H1 (cell line): ENCODE measurements around the gene TMA7. TPM values are rescaled to one million over a fixed set of nuclear protein-coding genes. Genes with fewer than 3 reads are reported as not detected.

Experiments used
- ASH2L ChIP-seq: fragments of 200-600, 300-600 bp; sonication (generic); IDR thresholded peaks from one replicate; pipeline ENCODE4 v1.7.1; 2017; ENCODE audit warnings: low read length
- SAP30 ChIP-seq: fragments of 300-600 bp; sonication (generic); IDR thresholded peaks from 2 replicates; pipeline ENCODE4 v1.7.1; 2012; ENCODE audit warnings: low read length, moderate library complexity, mild to moderate bottlenecking, inconsistent platforms; ENCODE audit not compliant: insufficient read depth, insufficient replicate concordance
- SP2 ChIP-seq: IDR thresholded peaks from 2 replicates; pipeline ENCODE4 v1.6.1; 2012; ENCODE audit warnings: mild to moderate bottlenecking, low read length, inconsistent platforms
- YY1 ChIP-seq: IDR thresholded peaks from 2 replicates; pipeline ENCODE4 v1.6.1; 2011; ENCODE audit warnings: low read depth, mild to moderate bottlenecking, low read length
- polyA plus RNA-seq, 7 experiments: library from polyadenylated mRNA; depleted of rRNA in 3 of 7; stranded (reverse) in 5 of 7; unstranded in 2 of 7; fragments of >200 nt in 5 of 7; fragments of 200-250 nt in 2 of 7; gene quantifications; 1 replicate in 5 of 7; 2 replicates in 1 of 7; 4 replicates in 1 of 7; pipeline versions ENCODE4 v1.2.1 to v1.2.3, GENCODE V29; 2011 to 2013; ENCODE audit warnings: missing spikeins in 2 of 7, mixed read lengths in 2 of 7
- total RNA-seq: library from RNA; stranded (reverse); fragmentation: NEBNext Ultra II Directional; extraction: Animal tissue kit (Norgen Biotek cat#: 25700); gene quantifications from 2 replicates; pipeline ENCODE4 v1.2.1, GENCODE V29; 2021

TMA7 gene
- total and polyA plus RNA-seq, 2 of the 8 experiments (the other 6 are each of a cell fraction or from before 2014, with no cell fraction given) = 138 to 305 TPM

GRCh38 chr3:48411041-48411588, 28.9 kb upstream of the TMA7 start (continued):
- no peak for TF ChIP-seq SP2
- TF ChIP-seq ASH2L = no peak
- no peak for TF ChIP-seq SAP30
- no peak for TF ChIP-seq YY1
- TF ChIP-seq, all 59 proteins: peak for 0
